Esophagus (tissue), 2 donors: ENCODE results near the gene PUM2. TPM values are rescaled to one million over a fixed set of nuclear protein-coding genes. Genes with fewer than 3 reads are reported as not detected.

ENCODE experiments used
- H3K27ac ChIP-seq, 2 donors: one replicate each; pipeline ENCODE4 v1.5.1; 2013; ENCODE audit warnings: low read depth in 2 of 2, mild to moderate bottlenecking in 2 of 2, inconsistent platforms in 1 of 2, low read length in 1 of 2, moderate library complexity in 1 of 2
- H3K27me3 ChIP-seq, 2 donors: one replicate each; pipeline ENCODE4 v1.6.1; 2013; ENCODE audit warnings: low read length in 2 of 2, control low read depth in 1 of 2, mild to moderate bottlenecking in 1 of 2; ENCODE audit not compliant: insufficient read depth in 2 of 2, control insufficient read depth in 1 of 2
- H3K36me3 ChIP-seq, 2 donors: one replicate each; pipeline ENCODE4 v1.6.1; 2013; ENCODE audit warnings: low read length in 1 of 2; ENCODE audit not compliant: control insufficient read depth in 2 of 2, insufficient read depth in 2 of 2
- H3K4me1 ChIP-seq, 2 donors: one replicate each; pipeline ENCODE4 v1.6.1; 2013; ENCODE audit warnings: low read length in 1 of 2; ENCODE audit not compliant: control insufficient read depth in 2 of 2, insufficient read depth in 2 of 2
- H3K4me3 ChIP-seq, 2 donors: one replicate each; pipeline ENCODE4 v1.5.1; 2013; ENCODE audit warnings: low read length in 2 of 2, mild to moderate bottlenecking in 2 of 2, low read depth in 1 of 2, moderate library complexity in 1 of 2
- H3K9me3 ChIP-seq, 2 donors: one replicate each; pipeline ENCODE4 v1.6.1; 2013; ENCODE audit warnings: mild to moderate bottlenecking in 2 of 2, low read depth in 1 of 2, low read length in 1 of 2, moderate library complexity in 1 of 2; ENCODE audit not compliant: control insufficient read depth in 2 of 2, insufficient read depth in 1 of 2
- WGBS, 2 donors: extraction: QIAGEN DNeasy Blood & Tissue Kit; methylation state at CpG; one replicate each; pipeline ENCODE4 v1.1.7; 2013; 5-methylcytosine and 5-hydroxymethylcytosine counted together
- polyA plus RNA-seq, 2 donors: library from polyadenylated mRNA; stranded (reverse); fragments of 200-250 nt; gene quantifications; one replicate each; pipeline ENCODE4 v1.2.3, GENCODE V29; 2013
- donor health status: healthy with polysubstance abuse.
- donor health status: Bipolar disorder and iron deficiency.

Gene PUM2, protein sequence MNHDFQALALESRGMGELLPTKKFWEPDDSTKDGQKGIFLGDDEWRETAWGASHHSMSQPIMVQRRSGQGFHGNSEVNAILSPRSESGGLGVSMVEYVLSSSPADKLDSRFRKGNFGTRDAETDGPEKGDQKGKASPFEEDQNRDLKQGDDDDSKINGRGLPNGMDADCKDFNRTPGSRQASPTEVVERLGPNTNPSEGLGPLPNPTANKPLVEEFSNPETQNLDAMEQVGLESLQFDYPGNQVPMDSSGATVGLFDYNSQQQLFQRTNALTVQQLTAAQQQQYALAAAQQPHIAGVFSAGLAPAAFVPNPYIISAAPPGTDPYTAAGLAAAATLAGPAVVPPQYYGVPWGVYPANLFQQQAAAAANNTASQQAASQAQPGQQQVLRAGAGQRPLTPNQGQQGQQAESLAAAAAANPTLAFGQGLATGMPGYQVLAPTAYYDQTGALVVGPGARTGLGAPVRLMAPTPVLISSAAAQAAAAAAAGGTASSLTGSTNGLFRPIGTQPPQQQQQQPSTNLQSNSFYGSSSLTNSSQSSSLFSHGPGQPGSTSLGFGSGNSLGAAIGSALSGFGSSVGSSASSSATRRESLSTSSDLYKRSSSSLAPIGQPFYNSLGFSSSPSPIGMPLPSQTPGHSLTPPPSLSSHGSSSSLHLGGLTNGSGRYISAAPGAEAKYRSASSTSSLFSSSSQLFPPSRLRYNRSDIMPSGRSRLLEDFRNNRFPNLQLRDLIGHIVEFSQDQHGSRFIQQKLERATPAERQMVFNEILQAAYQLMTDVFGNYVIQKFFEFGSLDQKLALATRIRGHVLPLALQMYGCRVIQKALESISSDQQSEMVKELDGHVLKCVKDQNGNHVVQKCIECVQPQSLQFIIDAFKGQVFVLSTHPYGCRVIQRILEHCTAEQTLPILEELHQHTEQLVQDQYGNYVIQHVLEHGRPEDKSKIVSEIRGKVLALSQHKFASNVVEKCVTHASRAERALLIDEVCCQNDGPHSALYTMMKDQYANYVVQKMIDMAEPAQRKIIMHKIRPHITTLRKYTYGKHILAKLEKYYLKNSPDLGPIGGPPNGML
- polyA plus RNA-seq: 10 to 100 TPM; 19.6 to 23.3 TPM

DNA sequence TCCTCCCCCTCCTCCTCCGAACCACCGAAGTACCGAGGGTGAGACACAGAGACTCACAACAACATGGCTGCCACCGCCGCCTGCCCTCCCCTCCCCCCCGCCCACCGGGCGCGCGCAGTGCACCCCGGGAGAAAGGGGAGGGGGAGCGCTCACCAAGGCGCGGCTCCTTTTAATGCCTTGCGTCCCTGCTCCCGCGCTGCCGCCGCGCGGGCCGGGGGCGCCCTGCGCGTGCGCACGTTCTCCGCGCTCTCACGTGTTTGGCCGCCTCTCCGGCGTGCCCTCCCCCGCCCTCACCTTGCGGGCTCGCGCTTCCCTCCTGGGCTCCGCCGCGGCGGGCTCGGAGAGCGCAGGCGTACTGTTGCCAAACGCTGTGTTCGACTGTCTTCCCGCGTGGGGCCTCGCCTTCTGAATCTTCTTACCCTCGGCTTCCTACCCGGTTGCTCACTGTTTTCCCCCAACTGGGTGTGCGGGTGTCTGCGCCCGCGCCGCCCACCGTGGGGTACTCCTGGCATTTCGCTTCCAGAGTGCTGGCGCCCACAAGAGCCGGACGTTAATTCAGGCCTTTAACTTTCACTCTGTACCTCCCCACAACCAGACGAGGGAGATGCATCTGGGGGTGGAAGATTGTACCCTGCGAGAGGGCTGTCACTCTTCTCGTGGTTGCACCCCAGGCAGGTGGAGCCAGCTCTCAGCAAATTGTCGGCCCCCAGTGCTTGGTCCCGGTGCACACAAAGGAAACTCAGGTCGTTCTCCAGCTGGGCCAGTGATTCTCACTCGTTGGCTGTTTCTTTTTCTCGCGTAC, at the start of gene PUM2:
PUM2 (minus strand) TSS at position 92 of the 802 bp plus-strand sequence. CDS start 23,484 bp downstream, outside the sequence.
- no peaks in the 10 kb centered on the region for H3K27me3 ChIP-seq
- H3K4me1 ChIP-seq: peaks cover 0 to 3% of the 10 kb centered on the region in 2 donors
- H3K36me3 ChIP-seq: no peaks in the 10 kb centered on the region
- no peaks in the 10 kb centered on the region for H3K9me3 ChIP-seq
- H3K4me3 ChIP-seq: peak within 1 kb of the TSS; percentile 91 to 97
- H3K27ac ChIP-seq: peak within 1 kb of the TSS; percentile 99
- WGBS, 2 donors: 1% methylated on average over 57 to 63 of the region's 70 CpGs

DNA sequence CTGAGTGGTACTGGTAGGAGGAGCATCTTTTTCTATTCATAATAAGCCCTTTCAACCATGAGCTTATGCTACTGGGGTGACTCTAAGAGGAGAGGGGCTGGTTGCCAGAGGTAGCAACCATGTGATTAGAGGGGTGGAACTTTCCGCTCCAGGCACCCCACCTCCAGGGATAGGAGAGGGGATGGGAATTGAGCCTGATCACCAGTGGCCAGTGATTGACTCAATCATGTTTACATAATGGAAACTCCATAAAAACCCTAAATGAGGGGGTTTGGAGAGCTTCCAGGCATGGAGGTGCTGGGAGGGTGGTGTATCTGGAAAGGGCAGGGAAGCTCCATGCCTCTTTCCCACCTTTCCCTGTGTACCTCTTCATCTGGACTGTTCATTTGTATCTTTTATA, 49.7 kb upstream of the PUM2 start:
- 63 to 96% methylated on average over 1 of the region's 1 CpG for whole genome bisulfite sequencing, 2 donors
- peak overlapping the region in 1 of 2 donors; percentile 53 for H3K27ac ChIP-seq

DNA sequence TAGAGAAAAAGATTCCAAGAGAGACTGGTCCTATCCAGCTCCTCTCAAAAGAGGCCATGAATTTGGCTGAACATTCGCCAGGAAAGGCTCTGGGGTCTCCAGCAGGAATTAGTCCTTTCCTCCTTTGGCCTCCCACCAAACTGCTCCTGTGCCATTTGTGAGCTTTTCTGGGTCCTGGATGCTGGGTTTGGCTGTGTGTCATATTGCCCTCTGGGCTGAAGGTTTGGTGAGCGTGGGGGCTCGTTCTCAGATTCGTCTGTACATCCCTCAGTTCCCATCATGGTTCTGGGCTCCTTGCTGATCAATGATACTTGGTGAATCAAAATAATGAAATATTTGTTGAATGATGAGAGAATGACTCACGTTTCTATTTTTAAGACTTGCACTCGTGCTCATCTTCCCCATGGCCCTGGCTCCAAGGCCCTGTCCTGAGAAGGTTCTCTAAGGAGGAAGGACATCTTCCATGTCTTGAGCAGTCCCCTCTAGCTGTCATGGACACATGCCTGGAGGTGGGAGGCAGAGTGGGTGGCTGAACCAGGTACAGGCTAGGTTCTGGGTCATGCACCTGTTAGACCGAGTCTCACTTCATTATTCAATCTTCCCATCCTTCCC, 48.4 kb upstream of the PUM2 start:
- H3K27me3 ChIP-seq: no peaks in the 10 kb centered on the region
- no peaks in the 10 kb centered on the region for H3K9me3 ChIP-seq
- 68 to 73% methylated on average over 7 of the region's 7 CpGs for WGBS, 2 donors
- no peak overlapping the region for H3K4me3 ChIP-seq
- no peak overlapping the region for H3K27ac ChIP-seq
- H3K36me3 ChIP-seq: no peaks in the 10 kb centered on the region
- H3K4me1 ChIP-seq: no peaks in the 10 kb centered on the region

More for the DNA sequence above, 49.7 kb upstream of the PUM2 start:
- H3K36me3 ChIP-seq: no peaks in the 10 kb centered on the region
- H3K4me3 ChIP-seq: no peak overlapping the region
- no peaks in the 10 kb centered on the region for H3K9me3 ChIP-seq
- no peaks in the 10 kb centered on the region for H3K4me1 ChIP-seq
- no peaks in the 10 kb centered on the region for H3K27me3 ChIP-seq

DNA sequence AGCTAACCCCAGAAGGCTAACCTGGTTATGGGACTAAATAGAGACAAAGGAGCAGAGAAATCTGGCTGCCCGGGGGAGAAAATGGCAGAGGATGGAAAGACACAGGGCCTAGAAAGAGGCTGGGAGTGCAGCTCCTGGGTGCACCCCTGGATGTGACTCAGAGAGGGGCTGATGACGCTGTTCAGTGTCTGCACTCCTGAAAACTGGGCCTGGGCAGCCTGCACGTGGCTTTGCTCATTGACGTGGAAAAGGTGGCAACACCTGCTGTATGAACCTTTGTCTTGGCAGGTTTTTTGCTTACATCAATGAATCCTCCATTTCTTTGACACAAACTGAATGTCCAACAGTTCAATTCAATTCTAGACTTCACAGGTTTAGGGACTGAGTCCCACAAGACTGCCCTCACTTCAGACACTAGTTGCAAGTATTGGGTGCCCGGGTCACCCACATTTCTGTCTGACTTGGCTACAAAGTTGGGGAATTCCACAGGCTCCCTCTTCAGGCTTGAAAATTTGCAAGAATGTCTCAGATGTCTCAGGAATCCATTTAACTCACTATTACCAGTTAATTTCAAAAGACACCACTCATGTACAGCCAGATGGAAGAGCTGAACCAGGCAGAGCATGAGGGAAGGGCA, 47.3 kb upstream of the PUM2 start:
- H3K4me1 ChIP-seq: no peaks in the 10 kb centered on the region
- WGBS, 2 donors: 81% methylated on average over 5 of the region's 5 CpGs
- H3K36me3 ChIP-seq: no peaks in the 10 kb centered on the region
- H3K4me3 ChIP-seq: no peak overlapping the region
- no peaks in the 10 kb centered on the region for H3K27me3 ChIP-seq
- no peak overlapping the region for H3K27ac ChIP-seq
- H3K9me3 ChIP-seq: no peaks in the 10 kb centered on the region

DNA sequence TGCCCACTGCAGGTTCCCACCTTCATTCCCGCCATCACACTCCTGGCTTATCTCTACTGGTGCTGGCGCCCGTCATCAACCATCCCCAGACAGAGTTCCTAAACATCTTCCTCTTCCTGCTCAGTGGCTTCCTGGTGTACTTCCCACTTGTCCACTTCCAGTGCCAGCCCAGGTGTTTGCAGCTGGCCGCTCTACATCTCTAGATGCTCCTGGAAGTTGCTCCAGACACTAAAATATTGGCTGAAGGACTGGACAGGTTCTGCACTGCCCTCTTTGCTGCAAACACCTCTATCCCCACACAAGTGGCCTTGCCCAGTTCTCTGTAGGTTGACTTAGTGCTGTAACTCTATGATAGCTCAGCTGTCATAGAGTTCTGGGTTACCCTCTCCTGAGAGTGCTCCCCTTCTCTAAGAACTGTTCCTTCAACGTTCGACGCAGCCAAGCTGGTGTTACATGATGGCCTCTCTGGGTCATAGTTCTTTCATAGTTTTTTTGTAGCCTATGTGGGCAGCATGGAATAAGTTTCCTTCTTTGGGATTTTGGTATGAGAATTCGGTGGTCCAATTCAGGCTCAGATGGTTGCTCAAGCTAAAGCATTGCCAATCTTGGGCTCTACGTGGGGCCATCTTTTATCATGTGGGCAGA, 45.8 kb upstream of the PUM2 start:
- H3K36me3 ChIP-seq: no peaks in the 10 kb centered on the region
- no peaks in the 10 kb centered on the region for H3K27me3 ChIP-seq
- 82 to 86% methylated on average over 9 of the region's 9 CpGs for WGBS, 2 donors
- H3K4me1 ChIP-seq: peaks cover 0 to 2% of the 10 kb centered on the region in 2 donors
- no peaks in the 10 kb centered on the region for H3K9me3 ChIP-seq
- H3K4me3 ChIP-seq: no peak overlapping the region
- H3K27ac ChIP-seq: no peak overlapping the region

DNA sequence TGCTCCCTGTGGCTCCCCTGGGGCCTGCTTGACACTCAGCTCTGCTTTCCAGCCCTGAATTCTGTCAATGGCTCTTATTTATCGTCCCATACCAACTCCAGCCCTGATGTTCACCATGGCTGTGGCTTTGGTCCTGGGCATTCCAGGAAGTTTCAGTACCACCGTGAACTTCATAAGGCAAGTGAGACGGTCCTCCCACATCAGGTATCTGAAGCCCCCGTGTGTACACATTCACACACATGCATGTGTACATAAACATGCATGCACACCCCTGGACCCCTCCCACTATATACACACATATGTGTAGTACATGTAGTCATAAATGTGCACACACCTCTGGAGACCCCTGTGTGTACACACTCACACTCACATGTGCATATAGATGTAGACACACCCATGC, 43.3 kb upstream of the PUM2 start:
- Histone ChIP-seq H3K9me3 (no peaks in the 10 kb centered on the region), H3K36me3 (no peaks in the 10 kb centered on the region), H3K4me1 (peaks cover 0 to 2% of the 10 kb centered on the region in 2 donors), H3K27me3 (no peaks in the 10 kb centered on the region), H3K4me3 (no peak overlapping the region), H3K27ac (no peak overlapping the region)
- WGBS, 2 donors: 91 to 93% methylated on average over 4 of the region's 4 CpGs

DNA sequence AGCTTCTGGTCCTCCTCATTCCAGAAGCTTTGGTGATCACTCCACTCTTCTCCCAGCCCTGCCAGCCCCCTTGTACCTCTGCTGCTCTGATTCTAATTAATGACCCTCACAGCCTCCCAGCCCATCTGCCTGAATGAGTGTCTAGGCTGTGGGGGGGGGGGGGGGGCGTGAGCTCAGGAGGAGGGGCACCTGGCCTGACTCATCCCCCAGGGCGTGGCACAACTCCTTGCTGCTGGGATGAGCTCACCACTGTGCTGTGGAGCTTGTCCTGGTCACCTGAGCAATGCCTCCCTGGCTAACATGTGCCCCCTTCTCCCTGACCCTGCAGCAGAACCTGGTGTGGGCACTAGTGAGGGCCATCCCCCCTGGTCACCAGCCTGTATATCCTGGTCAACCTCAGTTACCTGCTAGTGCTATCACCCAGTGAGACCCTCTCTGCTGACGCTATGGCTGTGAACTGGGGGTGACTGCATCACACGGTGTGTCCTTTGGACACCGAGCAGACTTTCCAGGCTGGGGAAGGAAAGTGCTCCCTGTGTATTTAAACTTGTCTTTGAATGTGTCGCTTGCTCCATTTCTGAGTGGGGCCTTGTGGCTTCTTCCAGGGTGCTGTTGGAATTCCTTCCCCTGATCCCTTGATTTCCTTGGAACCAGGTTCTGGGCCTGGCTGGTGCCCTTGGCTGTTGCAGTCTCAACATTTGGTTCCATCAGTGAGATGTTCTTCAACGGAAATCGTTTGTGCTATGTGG, 41.5 kb upstream of the PUM2 start:
- H3K4me3 ChIP-seq: no peak overlapping the region
- 81 to 84% methylated on average over 8 of the region's 8 CpGs for WGBS, 2 donors

More for the DNA sequence above, 41.5 kb upstream of the PUM2 start:
- Histone ChIP-seq H3K9me3 (no peaks in the 10 kb centered on the region), H3K27me3 (no peaks in the 10 kb centered on the region), H3K27ac (no peak overlapping the region), H3K4me1 (peaks cover 0 to 2% of the 10 kb centered on the region in 2 donors), H3K36me3 (no peaks in the 10 kb centered on the region)
